ENCODE measurements around the gene PPARG. TPM values are rescaled to one million over a fixed set of nuclear protein-coding genes. Genes with fewer than 3 reads are reported as not detected.

PPARG gene
- total and polyA plus RNA-seq, 2 experiments from 2014 or later, result 0.15 to 0.42 TPM

GRCh38 chr3:12270976-12271375 lies 17.9 kb upstream of the PPARG start:
- Histone ChIP-seq H3K4me3 (no peak overlapping the region), H3K4me2 (no peak overlapping the region), H3F3A (replicated peaks; ENCODE audit: low read depth) (no peaks in the 10 kb centered on the region), H3K9me2 (ENCODE audit: insufficient read depth) (peaks cover 4% of the 10 kb centered on the region; the same call in 1 of the 2 replicates), H2AFZ (no peak overlapping the region), H3K4me1 (ENCODE audit: insufficient read depth) (no peaks in the 10 kb centered on the region), H3K79me2 (replicated peaks; ENCODE audit: insufficient read depth) (no peaks in the 10 kb centered on the region), H3K27ac (ENCODE audit: low read depth) (no peak overlapping the region), H3K27me3 (ENCODE audit: insufficient read depth) (no peaks in the 10 kb centered on the region), H4K20me1 (replicated peaks; ENCODE audit: insufficient read depth) (no peaks in the 10 kb centered on the region), H3K36me3 (ENCODE audit: insufficient read depth) (no peaks in the 10 kb centered on the region)
- no peaks in the 10 kb centered on the region for H3K27me3 Mint-ChIP-seq (ENCODE audit: insufficient read depth, low read depth, poor library complexity)
- no peak for ATAC-seq
- TF ChIP-seq, protein P1, sequence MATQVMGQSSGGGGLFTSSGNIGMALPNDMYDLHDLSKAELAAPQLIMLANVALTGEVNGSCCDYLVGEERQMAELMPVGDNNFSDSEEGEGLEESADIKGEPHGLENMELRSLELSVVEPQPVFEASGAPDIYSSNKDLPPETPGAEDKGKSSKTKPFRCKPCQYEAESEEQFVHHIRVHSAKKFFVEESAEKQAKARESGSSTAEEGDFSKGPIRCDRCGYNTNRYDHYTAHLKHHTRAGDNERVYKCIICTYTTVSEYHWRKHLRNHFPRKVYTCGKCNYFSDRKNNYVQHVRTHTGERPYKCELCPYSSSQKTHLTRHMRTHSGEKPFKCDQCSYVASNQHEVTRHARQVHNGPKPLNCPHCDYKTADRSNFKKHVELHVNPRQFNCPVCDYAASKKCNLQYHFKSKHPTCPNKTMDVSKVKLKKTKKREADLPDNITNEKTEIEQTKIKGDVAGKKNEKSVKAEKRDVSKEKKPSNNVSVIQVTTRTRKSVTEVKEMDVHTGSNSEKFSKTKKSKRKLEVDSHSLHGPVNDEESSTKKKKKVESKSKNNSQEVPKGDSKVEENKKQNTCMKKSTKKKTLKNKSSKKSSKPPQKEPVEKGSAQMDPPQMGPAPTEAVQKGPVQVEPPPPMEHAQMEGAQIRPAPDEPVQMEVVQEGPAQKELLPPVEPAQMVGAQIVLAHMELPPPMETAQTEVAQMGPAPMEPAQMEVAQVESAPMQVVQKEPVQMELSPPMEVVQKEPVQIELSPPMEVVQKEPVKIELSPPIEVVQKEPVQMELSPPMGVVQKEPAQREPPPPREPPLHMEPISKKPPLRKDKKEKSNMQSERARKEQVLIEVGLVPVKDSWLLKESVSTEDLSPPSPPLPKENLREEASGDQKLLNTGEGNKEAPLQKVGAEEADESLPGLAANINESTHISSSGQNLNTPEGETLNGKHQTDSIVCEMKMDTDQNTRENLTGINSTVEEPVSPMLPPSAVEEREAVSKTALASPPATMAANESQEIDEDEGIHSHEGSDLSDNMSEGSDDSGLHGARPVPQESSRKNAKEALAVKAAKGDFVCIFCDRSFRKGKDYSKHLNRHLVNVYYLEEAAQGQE (IDR thresholded peaks at IDR 0.05; ENCODE audit: unreplicated experiment), result no peak
- TF ChIP-seq STAT1 (IDR thresholded peaks at IDR 0.05; ENCODE audit: unreplicated experiment), result no peak
- no peak for TF ChIP-seq ZNF114 (CRISPR knock-in tag; IDR thresholded peaks at IDR 0.05)
- TF ChIP-seq EZH2 (IDR thresholded peaks at IDR 0.05; ENCODE audit: low read depth, unreplicated experiment), result no peak
- no peak for TF ChIP-seq EZH2phosphoT487 (IDR thresholded peaks at IDR 0.05; ENCODE audit: unreplicated experiment)
- no peak for TF ChIP-seq ZNF331 (CRISPR knock-in tag; IDR thresholded peaks at IDR 0.05; ENCODE audit: low read depth)
- TF ChIP-seq POLR2AphosphoS5 (IDR thresholded peaks at IDR 0.05; ENCODE audit: low read depth), result no peak
- TF ChIP-seq JUNB (IDR thresholded peaks at IDR 0.05; ENCODE audit: unreplicated experiment), result no peak
- TF ChIP-seq CREB1 (CRISPR knock-in tag; IDR thresholded peaks at IDR 0.05; ENCODE audit: low read depth), result no peak
- no peak for TF ChIP-seq ETS1 (IDR thresholded peaks at IDR 0.05)
- no peak for TF ChIP-seq NANOG (IDR thresholded peaks at IDR 0.05; ENCODE audit: borderline replicate concordance)
- no peak for TF ChIP-seq ZNF462 (CRISPR knock-in tag; IDR thresholded peaks at IDR 0.05)
- TF ChIP-seq CTCF (conservative IDR thresholded peaks at IDR 0.05; ENCODE audit: low read depth in 2 of 2), result no peak
- no peaks in the 10 kb centered on the region for H3K36me3 Mint-ChIP-seq (ENCODE audit: low read depth)
- no peak overlapping the region for H3K4me3 Mint-ChIP-seq
- DNase-seq (ENCODE audit: low spot score), result no peak
- H3K9me3 Mint-ChIP-seq, result no peaks in the 10 kb centered on the region
- no peak overlapping the region for H3K27ac Mint-ChIP-seq
- H3K4me1 Mint-ChIP-seq, result no peaks in the 10 kb centered on the region; the same call in 2 of the 3 replicates
